Pancreas (tissue), 10 donors: ENCODE results near the gene CALN1. TPM values are rescaled to one million over a fixed set of nuclear protein-coding genes. Genes with fewer than 3 reads are reported as not detected.

Source experiments
- ATAC-seq, 4 donors: fragments of 200-7000 bp; cut with Tn5 transposase; one replicate each; pipeline versions ENCODE4 v1.8.0 to v1.9.1; 2020; ENCODE audit warnings: mild to moderate bottlenecking in 4 of 4, moderate library complexity in 4 of 4
- DNase-seq, 6 donors: peaks; one replicate each; pipeline ENCODE4 v3.0.0-alpha.2; 2020
- FAIRE-seq: peaks from 2 replicates; lab custom pipeline; 2012; peaks lifted over from hg19 to GRCh38; lab: Jason Lieb, UNC
- H3K27ac ChIP-seq, 4 donors: fragments of 200-600 bp; sonication (generic); 1 replicate in 3 of 4; 2 replicates in 1 of 4; pipeline versions ENCODE4 v1.5.0 to v1.8.0; 2020
- H3K27me3 ChIP-seq, 4 donors: fragments of 200-600 bp; one replicate each; pipeline ENCODE4 v1.8.0; 2021
- H3K36me3 ChIP-seq, 3 donors: fragments of 200-600 bp; sonication (generic) in 1 of 3; one replicate each; pipeline versions ENCODE4 v1.5.0 to v1.8.0; 2020 to 2021
- H3K4me1 ChIP-seq, 3 donors: fragments of 200-600 bp; one replicate each; pipeline ENCODE4 v1.8.0; 2021
- H3K4me3 ChIP-seq, 4 donors: fragments of 200-600 bp; sonication (generic) in 2 of 4; one replicate each; pipeline versions ENCODE4 v1.5.0 to v1.8.0; 2020 to 2021
- H3K9me3 ChIP-seq, 4 donors: fragments of 200-600 bp; one replicate each; pipeline ENCODE4 v1.8.0; 2021
- WGBS, 2 donors: extraction: QIAGEN DNeasy Blood & Tissue Kit; methylation state at CpG; one replicate each; pipeline ENCODE4 v1.1.7; 2013; 5-methylcytosine and 5-hydroxymethylcytosine counted together
- intact Hi-C, 3 donors: fragments of 100-400 bp; cut with DNase I; formaldehyde crosslinking; loops; one replicate each; pipeline versions ENCODE4 v1.11.1 to v1.14.2; 2022
- polyA plus RNA-seq, 2 donors: library from polyadenylated mRNA; stranded (reverse); fragments of 200-250 nt; gene quantifications; one replicate each; pipeline ENCODE4 v1.2.3, GENCODE V29; 2013
- total RNA-seq, 6 donors: library from RNA; stranded (reverse); fragmentation: NEBNext Ultra II Directional in 4 of 6; extraction: Animal tissue kit (Norgen Biotek cat#: 25700) in 4 of 6; gene quantifications; one replicate each; pipeline versions ENCODE4 v1.2.1 to v1.2.4, GENCODE V29; 2021 to 2023
- TF ChIP-seq, protein P1 (sequence below), 4 donors: fragments of 200-600 bp; sonication (generic) in 3 of 4; IDR thresholded peaks; one replicate each; pipeline versions ENCODE4 v1.5.0 to v1.8.0; 2021; ENCODE audit warnings: antibody characterized with exemption in 4 of 4
- donor health status: healthy with polysubstance abuse.
- donor health status: DM: no; HTN: no; CAD: no; lungs with moderate emphysema.
- donor health status: DM: no; HTN: no; CAD: no.
- donor health status: control.
- donor health status: control.
- donor health status: Bipolar disorder and iron deficiency.
- donor health status: DM: yes; HTN: yes; CAD: no.
- donor health status: DM: no; HTN: no; CAD: no.
- donor health status: DM: no; HTN: no; CAD: no.
- donor health status: DM: yes; HTN: yes; CAD: no.

CALN1 gene
- total and polyA plus RNA-seq, 8 donors: 0.39 to 18.4 (median 1.5) TPM

DNA sequence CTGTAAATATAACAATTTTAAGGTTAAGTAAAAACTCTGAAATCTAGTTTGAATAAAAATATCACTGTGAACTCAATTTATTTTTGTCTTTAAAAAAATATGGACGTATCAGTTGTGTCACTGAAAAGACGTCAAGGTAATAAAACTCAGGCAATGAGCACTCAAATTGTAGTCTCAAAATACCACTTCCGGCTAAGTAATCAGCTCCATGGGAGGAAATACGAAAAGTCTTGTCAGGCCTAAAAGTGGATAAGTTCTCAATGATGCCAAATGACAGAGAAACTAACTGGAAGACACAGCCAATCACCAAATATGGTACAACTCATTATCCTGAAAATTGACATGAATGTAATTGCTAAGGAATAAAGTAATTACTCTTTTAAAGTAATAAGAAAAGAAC lies 719 bp downstream of the CALN1 start:
- H3K4me1 ChIP-seq: no peaks in the 10 kb centered on the region
- H3K27me3 ChIP-seq: no peaks in the 10 kb centered on the region
- no peak for DNase-seq
- no peak overlapping the region for H3K4me3 ChIP-seq
- no peaks in the 10 kb centered on the region for H3K9me3 ChIP-seq
- WGBS, 2 donors: 65 to 72% methylated on average over 4 of the region's 4 CpGs
- TF ChIP-seq, protein P1, sequence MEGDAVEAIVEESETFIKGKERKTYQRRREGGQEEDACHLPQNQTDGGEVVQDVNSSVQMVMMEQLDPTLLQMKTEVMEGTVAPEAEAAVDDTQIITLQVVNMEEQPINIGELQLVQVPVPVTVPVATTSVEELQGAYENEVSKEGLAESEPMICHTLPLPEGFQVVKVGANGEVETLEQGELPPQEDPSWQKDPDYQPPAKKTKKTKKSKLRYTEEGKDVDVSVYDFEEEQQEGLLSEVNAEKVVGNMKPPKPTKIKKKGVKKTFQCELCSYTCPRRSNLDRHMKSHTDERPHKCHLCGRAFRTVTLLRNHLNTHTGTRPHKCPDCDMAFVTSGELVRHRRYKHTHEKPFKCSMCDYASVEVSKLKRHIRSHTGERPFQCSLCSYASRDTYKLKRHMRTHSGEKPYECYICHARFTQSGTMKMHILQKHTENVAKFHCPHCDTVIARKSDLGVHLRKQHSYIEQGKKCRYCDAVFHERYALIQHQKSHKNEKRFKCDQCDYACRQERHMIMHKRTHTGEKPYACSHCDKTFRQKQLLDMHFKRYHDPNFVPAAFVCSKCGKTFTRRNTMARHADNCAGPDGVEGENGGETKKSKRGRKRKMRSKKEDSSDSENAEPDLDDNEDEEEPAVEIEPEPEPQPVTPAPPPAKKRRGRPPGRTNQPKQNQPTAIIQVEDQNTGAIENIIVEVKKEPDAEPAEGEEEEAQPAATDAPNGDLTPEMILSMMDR (IDR thresholded peaks at IDR 0.05): no peak
- no peak overlapping the region for H3K27ac ChIP-seq
- H3K36me3 ChIP-seq: no peaks in the 10 kb centered on the region
- FAIRE-seq: no peak
- intact Hi-C loops: no loop called here
- no peak for ATAC-seq

DNA sequence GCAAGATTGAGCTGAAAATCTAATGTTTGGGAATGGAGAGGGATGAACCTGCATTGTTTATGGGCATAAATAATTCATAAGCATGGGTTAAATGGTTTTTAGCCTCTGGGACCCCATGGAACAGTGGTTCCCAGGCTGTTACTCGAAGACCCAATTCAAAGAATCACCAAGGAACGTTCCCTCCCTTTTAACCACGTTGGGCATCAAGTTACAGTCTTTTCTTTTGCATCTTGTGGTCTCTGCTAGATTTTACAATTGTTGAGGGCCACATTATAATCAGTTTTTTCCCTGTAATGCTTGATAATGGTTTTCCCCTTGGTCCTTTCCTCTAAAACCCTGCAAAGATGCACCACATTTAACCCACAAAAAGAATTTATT lies 2.5 kb downstream of the CALN1 start:
- H3K4me1 ChIP-seq: no peaks in the 10 kb centered on the region
- H3K27ac ChIP-seq: no peak overlapping the region
- no peaks in the 10 kb centered on the region for H3K36me3 ChIP-seq
- H3K9me3 ChIP-seq: no peaks in the 10 kb centered on the region
- ATAC-seq (no peak), DNase-seq (no peak), FAIRE-seq (no peak)
- H3K27me3 ChIP-seq: no peaks in the 10 kb centered on the region
- intact Hi-C loops: no loop called here
- H3K4me3 ChIP-seq: no peak overlapping the region
- TF ChIP-seq, protein P1 (IDR thresholded peaks at IDR 0.05): no peak
- WGBS, 2 donors: 33 to 62% methylated on average over 3 of the region's 3 CpGs

DNA sequence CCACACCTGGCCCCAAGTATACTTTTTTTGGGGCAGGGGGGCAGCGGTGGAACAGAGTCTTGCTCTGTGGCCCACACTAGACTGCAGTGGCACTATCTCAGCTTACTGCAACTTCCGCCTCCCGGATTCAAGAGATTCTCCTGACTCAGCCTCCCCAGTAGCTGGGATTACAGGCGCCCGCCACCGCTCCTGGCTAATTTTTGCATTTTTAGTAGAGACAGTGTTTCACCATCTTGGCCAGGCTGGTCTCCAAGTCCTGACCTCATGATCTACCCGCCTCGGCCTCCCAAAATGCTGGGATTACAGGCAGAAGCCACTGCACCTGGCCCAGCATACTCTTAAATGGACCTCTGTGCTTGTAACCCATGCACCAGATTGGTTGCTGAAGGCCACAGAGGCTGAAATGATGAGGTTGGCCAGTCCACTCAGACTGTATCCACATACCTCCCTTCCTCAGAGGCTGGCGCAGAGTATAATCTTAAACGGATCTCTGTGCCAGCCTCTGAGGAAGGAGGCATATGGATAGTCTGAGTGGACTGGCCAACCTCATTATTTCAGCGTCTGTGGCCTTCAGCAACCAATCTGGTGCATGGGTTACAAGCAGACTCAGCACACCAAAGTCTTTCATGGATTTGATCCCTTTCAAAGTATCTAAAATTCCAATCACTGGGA lies 3.0 kb downstream of the CALN1 start:
- Histone ChIP-seq H3K4me1 (no peaks in the 10 kb centered on the region), H3K27me3 (no peaks in the 10 kb centered on the region), H3K4me3 (no peak overlapping the region), H3K9me3 (no peaks in the 10 kb centered on the region), H3K27ac (no peak overlapping the region), H3K36me3 (no peaks in the 10 kb centered on the region)
- TF ChIP-seq, protein P1 (IDR thresholded peaks at IDR 0.05): no peak
- ATAC-seq (no peak), FAIRE-seq (no peak), DNase-seq (no peak)
- intact Hi-C loops: no loop called here
- 87 to 89% methylated on average over 11 of the region's 11 CpGs for WGBS, 2 donors

DNA sequence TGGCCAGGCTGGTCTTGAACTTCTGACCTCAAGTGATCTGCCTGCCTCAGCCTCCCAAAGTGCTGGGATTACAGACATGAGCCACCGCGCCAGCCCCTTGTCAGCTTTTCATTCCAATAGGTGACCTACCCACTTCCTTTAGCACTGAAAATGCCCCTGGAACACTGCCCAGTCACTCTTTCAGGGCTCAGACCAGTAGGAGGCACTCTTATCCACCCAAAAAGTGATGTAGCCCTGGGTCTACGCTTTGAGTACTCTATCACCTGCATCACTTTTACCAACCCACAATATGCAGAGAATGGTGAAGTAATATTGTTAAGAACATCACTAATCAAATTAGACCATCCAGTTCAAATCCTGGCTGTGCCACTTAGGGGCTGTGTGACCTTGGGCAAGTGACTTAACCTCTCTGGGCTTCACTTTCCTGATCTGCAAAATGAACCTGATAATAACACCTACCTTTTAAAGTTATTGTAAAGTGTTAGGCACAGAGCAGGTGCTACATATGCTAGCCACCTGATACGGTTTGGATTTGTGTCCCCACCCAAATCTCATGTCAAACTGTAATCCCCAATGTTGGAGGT lies 5.2 kb downstream of the CALN1 start:
- no peak overlapping the region for H3K4me3 ChIP-seq
- TF ChIP-seq, protein P1 (IDR thresholded peaks at IDR 0.05): no peak
- H3K27ac ChIP-seq: no peak overlapping the region
- H3K9me3 ChIP-seq: no peaks in the 10 kb centered on the region
- H3K36me3 ChIP-seq: no peaks in the 10 kb centered on the region
- intact Hi-C loops: no loop called here
- H3K27me3 ChIP-seq: no peaks in the 10 kb centered on the region
- no peak for FAIRE-seq
- H3K4me1 ChIP-seq: no peaks in the 10 kb centered on the region
- ATAC-seq: no peak
- 80 to 88% methylated on average over 4 of the region's 4 CpGs for WGBS, 2 donors
- DNase-seq: no peak

DNA sequence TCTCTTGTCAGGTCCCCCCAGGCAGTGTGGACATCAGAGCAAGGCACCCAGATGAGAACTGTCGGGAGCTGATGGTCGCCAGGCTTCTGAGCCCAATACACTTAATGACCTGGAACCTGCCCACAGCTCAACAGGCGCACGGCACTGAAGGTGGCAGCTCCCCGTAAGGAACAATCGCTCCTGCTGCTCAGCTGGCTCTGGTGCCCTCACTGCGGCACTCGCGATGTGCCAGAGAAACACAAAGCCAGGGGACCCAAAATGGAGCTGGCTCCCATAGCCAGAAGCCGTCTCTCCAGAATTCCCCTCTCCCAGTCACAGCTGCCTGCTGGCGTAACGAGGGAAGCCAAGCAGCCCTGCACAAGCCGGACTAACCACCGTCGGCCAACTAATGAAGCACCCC lies 6.3 kb downstream of the CALN1 start:
- no peak for DNase-seq
- 80 to 90% methylated on average over 15 of the region's 15 CpGs for WGBS, 2 donors

More for the DNA sequence above, 6.3 kb downstream of the CALN1 start:
- Histone ChIP-seq H3K27me3 (no peaks in the 10 kb centered on the region), H3K4me1 (no peaks in the 10 kb centered on the region), H3K4me3 (no peak overlapping the region), H3K36me3 (no peaks in the 10 kb centered on the region), H3K9me3 (no peaks in the 10 kb centered on the region), H3K27ac (no peak overlapping the region)
- TF ChIP-seq, protein P1 (IDR thresholded peaks at IDR 0.05): no peak
- FAIRE-seq (no peak), ATAC-seq (no peak)
- intact Hi-C loops: no loop called here
